Trophoblast cell (in vitro differentiated cells and primary cell): ENCODE measurements around the gene FBXO8.
A peak's percentile ranks its signal among the peaks of the same experiment; 100 is the strongest.

Source experiments
- DNase-seq, 2 donors: peaks; one replicate each; pipeline ENCODE4 v3.0.0-alpha.2; 2016
- H2AFZ ChIP-seq: 2 replicates; pipeline ENCODE4 v1.6.1; 2013; ENCODE audit warnings: low read length, moderate library complexity, mild to moderate bottlenecking; ENCODE audit not compliant: insufficient read depth, poor library complexity
- H2AK5ac ChIP-seq: 2 replicates; pipeline ENCODE4 v1.6.1; 2013; ENCODE audit warnings: mild to moderate bottlenecking, low read length
- H2BK120ac ChIP-seq: 2 replicates; pipeline ENCODE4 v1.6.1; 2013; ENCODE audit warnings: low read length, mild to moderate bottlenecking, moderate library complexity; ENCODE audit not compliant: insufficient read depth, poor library complexity
- H2BK12ac ChIP-seq: 2 replicates; pipeline ENCODE4 v1.6.1; 2013; ENCODE audit warnings: mild to moderate bottlenecking, low read length, moderate library complexity
- H2BK5ac ChIP-seq: 2 replicates; pipeline ENCODE4 v1.6.1; 2013; ENCODE audit warnings: low read length, low read depth, moderate library complexity, mild to moderate bottlenecking; ENCODE audit not compliant: poor library complexity
- H3K14ac ChIP-seq: 2 replicates; pipeline ENCODE4 v1.6.1; 2013; ENCODE audit warnings: mild to moderate bottlenecking, low read length
- H3K18ac ChIP-seq: 2 replicates; pipeline ENCODE4 v1.6.1; 2013; ENCODE audit warnings: mild to moderate bottlenecking, low read length
- H3K23ac ChIP-seq: 2 replicates; pipeline ENCODE4 v1.6.1; 2013; ENCODE audit warnings: low read length
- H3K27ac ChIP-seq: 2 replicates; pipeline ENCODE4 v1.5.1; 2013; ENCODE audit warnings: low read depth, mild to moderate bottlenecking, inconsistent platforms, low read length, moderate library complexity
- H3K27me3 ChIP-seq: 2 replicates; pipeline ENCODE4 v1.6.1; 2013; ENCODE audit warnings: inconsistent platforms, mild to moderate bottlenecking, low read length, moderate library complexity; ENCODE audit not compliant: insufficient read depth
- H3K36me3 ChIP-seq, 2 experiments: 1 replicate in 1 of 2; 2 replicates in 1 of 2; pipeline ENCODE4 v1.6.1; 2013; ENCODE audit warnings: low read length in 2 of 2, mild to moderate bottlenecking in 2 of 2, moderate library complexity in 1 of 2; ENCODE audit not compliant: insufficient read depth in 2 of 2, control insufficient read depth in 1 of 2
- H3K4ac ChIP-seq: 2 replicates; pipeline ENCODE4 v1.6.1; 2013; ENCODE audit warnings: low read depth, mild to moderate bottlenecking, low read length, moderate library complexity
- H3K4me1 ChIP-seq, 2 experiments: 1 replicate in 1 of 2; 2 replicates in 1 of 2; pipeline ENCODE4 v1.6.1; 2013; ENCODE audit warnings: low read length in 2 of 2, mild to moderate bottlenecking in 2 of 2, moderate library complexity in 1 of 2; ENCODE audit not compliant: insufficient read depth in 2 of 2, control insufficient read depth in 1 of 2
- H3K4me2 ChIP-seq: 2 replicates; pipeline ENCODE4 v1.6.1; 2013; ENCODE audit warnings: inconsistent platforms, mild to moderate bottlenecking, low read length, moderate library complexity
- H3K4me3 ChIP-seq: 2 replicates; pipeline ENCODE4 v1.5.1; 2013; ENCODE audit warnings: mild to moderate bottlenecking, low read depth, low read length, inconsistent platforms
- H3K79me1 ChIP-seq: one replicate; pipeline ENCODE4 v1.6.1; 2013; ENCODE audit warnings: low read length
- H3K79me2 ChIP-seq: 2 replicates; pipeline ENCODE4 v1.6.1; 2013; ENCODE audit warnings: low read length, mild to moderate bottlenecking; ENCODE audit not compliant: control insufficient read depth, insufficient read depth, poor library complexity
- H3K9ac ChIP-seq: 2 replicates; pipeline ENCODE4 v1.6.1; 2013; ENCODE audit warnings: mild to moderate bottlenecking, low read length
- H3K9me3 ChIP-seq: 2 replicates; pipeline ENCODE4 v1.6.1; 2013; ENCODE audit warnings: low read depth, mild to moderate bottlenecking, control low read depth, inconsistent platforms, low read length; ENCODE audit not compliant: insufficient read depth
- H4K12ac ChIP-seq: 2 replicates; pipeline ENCODE4 v1.6.1; 2013; ENCODE audit warnings: low read depth, mild to moderate bottlenecking, low read length, moderate library complexity
- H4K8ac ChIP-seq: 2 replicates; pipeline ENCODE4 v1.6.1; 2013; ENCODE audit warnings: low read depth, mild to moderate bottlenecking, low read length, moderate library complexity
- H4K91ac ChIP-seq: one replicate; pipeline ENCODE4 v1.6.1; 2013; ENCODE audit warnings: low read depth, mild to moderate bottlenecking, low read length, moderate library complexity
- WGBS: extraction: QIAGEN DNeasy Blood & Tissue Kit; methylation state at CpG from one replicate; pipeline ENCODE4 v1.1.7; 2013; ENCODE audit warnings: missing lambda C conversion rate; ENCODE audit not compliant: insufficient read length, insufficient coverage; ENCODE audit errors: extremely low coverage; 5-methylcytosine and 5-hydroxymethylcytosine counted together

Gene FBXO8

DNA sequence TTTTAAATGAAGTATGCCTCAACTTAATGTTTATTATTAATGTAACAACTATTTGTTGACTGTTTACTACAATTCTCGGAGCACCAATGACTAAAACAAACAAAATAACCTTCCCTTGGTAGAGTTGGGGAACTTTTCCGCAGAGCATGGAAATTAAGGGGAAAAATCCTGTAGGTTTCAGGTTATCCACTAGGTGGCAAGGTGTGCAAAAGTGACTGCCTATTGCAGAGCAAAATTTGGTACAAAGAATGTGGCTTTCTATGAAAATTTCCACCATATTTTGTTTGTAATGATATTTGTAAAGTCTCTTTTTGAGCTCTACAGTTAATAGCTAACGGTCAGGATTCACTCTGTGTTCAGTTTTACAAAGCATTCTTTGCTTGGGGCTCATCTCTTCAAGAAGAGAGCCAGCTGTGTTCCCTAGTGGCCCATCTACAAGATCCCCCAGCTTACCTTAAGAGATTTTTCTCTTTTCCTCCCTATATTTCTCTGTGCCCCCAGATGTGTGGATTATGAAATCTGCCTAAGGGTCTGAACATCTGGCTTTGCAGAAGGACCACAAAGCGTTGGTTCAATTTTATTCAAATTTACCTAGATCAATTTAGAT, 61.1 kb downstream of the FBXO8 start:
- no CpG with 5 or more reads among the region's 4 CpGs for WGBS

DNA sequence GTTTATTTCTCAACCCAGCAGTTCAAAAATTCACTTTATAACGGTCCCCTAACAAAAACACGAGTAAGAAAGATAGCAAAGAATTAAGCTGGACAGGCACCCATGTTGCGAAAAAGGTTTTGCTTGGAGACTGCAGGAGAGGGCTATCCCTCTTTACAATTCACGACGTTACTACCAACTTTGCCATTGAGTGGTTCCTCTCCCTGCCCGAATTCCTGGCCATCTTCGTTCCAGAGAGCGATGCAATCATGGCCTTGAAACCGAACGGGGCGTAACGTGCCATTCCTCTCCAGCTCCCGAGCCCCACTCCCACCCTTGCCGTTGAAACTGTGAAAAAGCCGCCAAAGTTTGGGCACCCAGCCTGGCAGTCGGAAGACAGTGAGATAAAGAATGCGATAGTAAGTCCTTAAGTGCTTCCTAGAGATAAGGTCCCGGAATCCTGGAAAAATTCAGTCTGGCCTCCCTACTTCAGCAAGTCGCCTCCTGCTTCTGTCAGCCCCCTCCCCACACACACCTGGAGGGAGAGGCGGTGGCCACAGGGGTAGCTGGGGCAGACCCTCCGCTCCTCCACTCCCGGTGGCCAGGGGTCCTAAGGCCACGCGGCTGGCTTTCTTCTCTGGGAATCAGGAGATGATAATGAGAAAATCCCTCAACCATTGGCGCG, 65.2 kb downstream of the FBXO8 start:
- H2AK5ac ChIP-seq: no peak overlapping the region
- H3K79me1 ChIP-seq: peaks cover 28% of the 10 kb centered on the region
- DNase-seq: peak in 1 of 2 donors; percentile 44
- H3K4ac ChIP-seq: no peak overlapping the region
- no peak overlapping the region for H3K9ac ChIP-seq
- H3K27ac ChIP-seq: peak overlapping the region; percentile 82
- peaks cover 5% of the 10 kb centered on the region for H3K79me2 ChIP-seq
- peak overlapping the region; percentile 88 for H4K8ac ChIP-seq
- no peak overlapping the region for H3K23ac ChIP-seq
- peaks cover 20 to 26% of the 10 kb centered on the region in 2 experiments for H3K4me1 ChIP-seq
- no peaks in the 10 kb centered on the region for H3K27me3 ChIP-seq
- no peak overlapping the region for H3K18ac ChIP-seq
- no peaks in the 10 kb centered on the region for H3K9me3 ChIP-seq
- H2AFZ ChIP-seq: peak overlapping the region; percentile 8
- peak overlapping the region; percentile 85 for H2BK5ac ChIP-seq
- H4K12ac ChIP-seq: no peak overlapping the region
- peak overlapping the region; percentile 88 for H2BK12ac ChIP-seq
- peak overlapping the region; percentile 66 for H3K4me2 ChIP-seq
- peak overlapping the region; percentile 97 for H4K91ac ChIP-seq
- no peaks in the 10 kb centered on the region for H3K36me3 ChIP-seq
- no CpG with 5 or more reads among the region's 26 CpGs for WGBS
- H2BK120ac ChIP-seq: peak overlapping the region; percentile 94
- no peak overlapping the region for H3K4me3 ChIP-seq
- H3K14ac ChIP-seq: peak overlapping the region; percentile 93

More for the DNA sequence above, 61.1 kb downstream of the FBXO8 start:
- no peak overlapping the region for H3K4ac ChIP-seq
- H3K79me2 ChIP-seq: peaks cover 3% of the 10 kb centered on the region
- no peak overlapping the region for H3K18ac ChIP-seq
- no peak overlapping the region for H3K9ac ChIP-seq
- no peaks in the 10 kb centered on the region for H3K9me3 ChIP-seq
- no peaks in the 10 kb centered on the region for H3K36me3 ChIP-seq
- H3K23ac ChIP-seq: no peak overlapping the region
- H3K27ac ChIP-seq: no peak overlapping the region
- H3K79me1 ChIP-seq: peaks cover 9% of the 10 kb centered on the region
- no peak overlapping the region for H2BK12ac ChIP-seq
- DNase-seq: peak in 1 of 2 donors; percentile 54
- H4K8ac ChIP-seq: no peak overlapping the region
- peaks cover 8 to 11% of the 10 kb centered on the region in 2 experiments for H3K4me1 ChIP-seq
- no peak overlapping the region for H4K91ac ChIP-seq
- H3K4me3 ChIP-seq: no peak overlapping the region
- H2BK5ac ChIP-seq: no peak overlapping the region
- H4K12ac ChIP-seq: no peak overlapping the region
- no peaks in the 10 kb centered on the region for H3K27me3 ChIP-seq
- no peak overlapping the region for H3K4me2 ChIP-seq
- no peak overlapping the region for H2AFZ ChIP-seq
- H2BK120ac ChIP-seq: no peak overlapping the region
- H3K14ac ChIP-seq: no peak overlapping the region
- no peak overlapping the region for H2AK5ac ChIP-seq

DNA sequence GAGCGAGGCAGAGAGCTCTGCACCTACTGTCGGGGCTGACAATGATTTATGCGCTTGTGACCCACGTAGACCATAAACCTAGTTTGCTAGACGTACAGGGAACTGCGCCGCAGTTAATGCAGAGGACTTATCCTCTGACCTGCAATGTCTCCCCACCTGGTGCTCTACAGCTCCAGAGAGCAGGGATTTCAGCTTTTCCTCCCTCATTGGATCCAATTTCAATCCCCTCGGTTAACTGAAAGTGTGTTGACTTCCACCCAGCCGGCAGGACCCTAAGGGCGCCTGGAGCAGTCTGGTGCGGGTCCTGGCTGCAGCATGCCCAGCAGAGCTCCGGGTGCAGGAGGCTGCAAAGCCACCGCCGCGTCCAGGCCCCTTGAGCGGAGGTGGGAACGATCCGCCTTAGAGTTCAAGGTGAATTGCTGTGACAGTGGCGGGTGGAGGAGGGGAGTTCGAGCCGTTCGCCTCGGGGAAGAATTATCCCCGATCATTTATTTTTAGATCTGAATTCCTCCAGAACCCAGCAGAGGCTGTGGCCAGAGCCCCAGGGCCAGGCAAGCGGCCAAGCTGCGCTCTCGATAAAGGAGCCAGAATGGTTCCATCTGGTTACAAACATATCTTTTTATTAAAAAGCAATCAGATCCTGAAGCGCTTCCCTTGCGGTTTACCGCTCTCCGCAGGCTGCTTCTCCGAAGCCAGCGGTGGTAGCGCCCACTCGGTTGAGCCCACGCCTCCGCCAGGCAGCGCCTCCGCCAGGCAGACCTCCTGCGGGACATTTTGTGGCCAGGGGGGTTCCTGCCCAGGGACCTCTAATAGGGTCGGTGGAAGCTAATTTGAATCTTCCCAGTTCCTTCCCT, 66.0 kb downstream of the FBXO8 start:
- peak overlapping the region; percentile 89 for H3K18ac ChIP-seq
- peak overlapping the region; percentile 8 for H3K9ac ChIP-seq
- peak overlapping the region; percentile 88 for H4K8ac ChIP-seq
- peak overlapping the region; percentile 72 for H2AK5ac ChIP-seq
- H3K23ac ChIP-seq: no peak overlapping the region
- no peaks in the 10 kb centered on the region for H3K36me3 ChIP-seq
- peaks cover 5% of the 10 kb centered on the region for H3K79me2 ChIP-seq
- H3K4me3 ChIP-seq: peak overlapping the region; percentile 18
- H3K9me3 ChIP-seq: no peaks in the 10 kb centered on the region
- H2AFZ ChIP-seq: peak overlapping the region; percentile 43
- peak in 1 of 2 donors; percentile 21 for DNase-seq
- H3K4me1 ChIP-seq: peaks cover 20 to 26% of the 10 kb centered on the region in 2 experiments
- WGBS: no CpG with 5 or more reads among the region's 41 CpGs
- H3K14ac ChIP-seq: peak overlapping the region; percentile 93
- peak overlapping the region; percentile 85 for H2BK5ac ChIP-seq
- peak overlapping the region; percentile 66 for H3K4me2 ChIP-seq
- H4K12ac ChIP-seq: peak overlapping the region; percentile 27
- H3K27me3 ChIP-seq: no peaks in the 10 kb centered on the region
- H2BK12ac ChIP-seq: peak overlapping the region; percentile 88
- H4K91ac ChIP-seq: peak overlapping the region; percentile 97
- peaks cover 28% of the 10 kb centered on the region for H3K79me1 ChIP-seq
- peak overlapping the region; percentile 82 for H3K27ac ChIP-seq
- H3K4ac ChIP-seq: peak overlapping the region; percentile 78
- peak overlapping the region; percentile 94 for H2BK120ac ChIP-seq

DNA sequence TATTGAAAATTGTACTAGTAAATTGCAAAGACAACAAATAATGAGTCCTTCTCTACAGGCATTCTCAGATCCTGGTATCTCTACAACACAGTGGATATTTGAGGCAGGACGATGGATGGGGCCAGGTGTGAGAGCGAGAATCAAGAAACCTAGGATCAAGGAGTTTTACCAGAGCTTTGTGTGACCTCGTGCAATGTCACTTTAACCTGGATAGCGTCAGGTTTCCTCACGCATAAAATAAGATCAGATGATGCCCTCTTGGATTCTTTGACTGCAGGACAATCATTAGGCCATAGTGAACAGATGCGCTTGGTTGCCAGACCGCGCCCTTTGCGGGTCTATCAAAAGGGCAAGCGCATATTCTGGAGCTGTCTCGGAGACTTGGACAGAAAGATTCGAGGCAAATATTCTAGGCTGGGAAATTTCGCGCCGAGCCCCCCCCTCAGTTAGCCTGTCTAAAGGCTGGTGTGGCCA, 66.6 kb downstream of the FBXO8 start:
- Histone ChIP-seq H3K14ac (peak overlapping the region; percentile 93), H3K9ac (no peak overlapping the region), H4K91ac (peak overlapping the region; percentile 97), H2BK12ac (peak overlapping the region; percentile 63), H2BK120ac (peak overlapping the region; percentile 94), H2AFZ (no peak overlapping the region), H3K4ac (peak overlapping the region; percentile 3), H3K79me1 (peaks cover 28% of the 10 kb centered on the region), H3K4me1 (peaks cover 21 to 26% of the 10 kb centered on the region in 2 experiments), H2BK5ac (peak overlapping the region; percentile 85), H3K4me2 (peak overlapping the region; percentile 66), H4K12ac (no peak overlapping the region), H3K27me3 (no peaks in the 10 kb centered on the region), H3K27ac (peak overlapping the region; percentile 82), H3K9me3 (no peaks in the 10 kb centered on the region), H3K18ac (peak overlapping the region; percentile 13), H3K79me2 (peaks cover 5% of the 10 kb centered on the region), H4K8ac (peak overlapping the region; percentile 88), H2AK5ac (no peak overlapping the region), H3K36me3 (no peaks in the 10 kb centered on the region), H3K4me3 (no peak overlapping the region), H3K23ac (no peak overlapping the region)
- DNase-seq: no peak
- WGBS: no CpG with 5 or more reads among the region's 15 CpGs
